ENCODE results near the gene RASAL1. TPM values are rescaled to one million over a fixed set of nuclear protein-coding genes. Genes with fewer than 3 reads are reported as not detected.

Gene RASAL1
- total RNA-seq, 1 donor from 2014 or later = 0.34 TPM

DNA sequence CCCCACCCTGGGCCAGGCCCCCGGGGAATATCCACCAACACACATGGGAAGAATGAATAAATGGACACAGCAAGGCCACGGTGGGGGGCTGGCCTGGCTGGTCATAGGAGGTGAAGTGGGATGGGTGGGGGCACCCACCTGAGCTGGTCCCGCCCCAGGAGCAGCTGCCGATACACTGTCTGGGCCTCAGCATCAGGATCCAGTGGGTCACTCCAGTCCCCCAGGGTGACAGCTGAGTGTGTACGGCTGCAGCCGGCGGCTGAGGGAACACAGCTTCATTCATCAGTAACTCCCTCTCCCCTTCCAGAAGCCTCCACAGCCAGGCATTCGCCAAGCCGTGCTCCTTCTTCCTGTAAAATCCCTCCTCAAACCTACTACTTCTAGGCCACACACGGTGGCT, 33.8 kb downstream of the RASAL1 start:
- no peak overlapping the region for H3K27ac Mint-ChIP-seq
- no peaks in the 10 kb centered on the region for H3K4me1 Mint-ChIP-seq (ENCODE audit: low read depth)
- H3K4me3 Mint-ChIP-seq = no peak overlapping the region

GRCh38 chr12:113099764-113100163, 35.8 kb downstream of the RASAL1 start:
- Mint-ChIP-seq H3K9me3 (no peaks in the 10 kb centered on the region), H3K27me3 (ENCODE audit: insufficient read depth) (peaks cover 1% of the 10 kb centered on the region)

More for the DNA sequence above, 33.8 kb downstream of the RASAL1 start:
- intact Hi-C loops (cut with micrococcal nuclease) = no loop called here
- no peak for DNase-seq (ENCODE audit: low spot score)
- H3K9me3 Mint-ChIP-seq = no peaks in the 10 kb centered on the region
- peaks cover 4% of the 10 kb centered on the region for H3K27me3 Mint-ChIP-seq (ENCODE audit: insufficient read depth)
- H3K36me3 Mint-ChIP-seq (ENCODE audit: low read depth) = no peaks in the 10 kb centered on the region

DNA sequence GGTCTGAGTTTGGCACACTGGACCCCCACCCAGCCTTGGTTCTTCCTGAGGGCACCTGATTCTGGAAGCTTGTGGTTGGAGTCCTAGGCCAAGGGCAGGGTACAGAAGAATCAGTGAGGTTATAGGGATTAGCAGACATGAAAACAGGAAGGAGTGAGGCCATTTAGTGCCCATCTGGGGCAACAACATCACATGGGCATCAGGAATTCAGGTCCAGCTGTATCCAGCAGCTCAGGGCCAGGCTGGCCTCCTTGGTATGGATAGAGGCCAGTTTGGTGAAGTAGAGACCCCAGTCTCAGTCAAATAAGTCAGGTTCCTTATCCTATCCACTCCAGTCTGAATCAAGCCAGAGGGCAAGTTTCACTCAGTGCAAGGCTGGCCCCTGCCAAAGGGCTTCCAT, 36.2 kb downstream of the RASAL1 start:
- no peaks in the 10 kb centered on the region for H3K4me1 Mint-ChIP-seq (ENCODE audit: low read depth)
- H3K27me3 Mint-ChIP-seq (ENCODE audit: insufficient read depth) = no peaks in the 10 kb centered on the region
- no peak overlapping the region for H3K4me3 Mint-ChIP-seq
- H3K27ac Mint-ChIP-seq = no peak overlapping the region
- no peaks in the 10 kb centered on the region for H3K9me3 Mint-ChIP-seq
- H3K36me3 Mint-ChIP-seq (ENCODE audit: low read depth) = no peaks in the 10 kb centered on the region
- intact Hi-C loops (cut with micrococcal nuclease) = loop anchor here (5.0 kb wide), 1 partner anchor 53 kb away; no protein-coding TSS in a partner anchor
- no peak for DNase-seq (ENCODE audit: low spot score)

More at GRCh38 chr12:113099764-113100163, 35.8 kb downstream of the RASAL1 start:
- Mint-ChIP-seq H3K4me1 (ENCODE audit: low read depth) (no peaks in the 10 kb centered on the region), H3K36me3 (ENCODE audit: low read depth) (no peaks in the 10 kb centered on the region), H3K27ac (no peak overlapping the region), H3K4me3 (no peak overlapping the region)
- no peak for DNase-seq (ENCODE audit: low spot score)
- intact Hi-C loops (cut with micrococcal nuclease) = loop anchor here (5.0 kb wide), 1 partner anchor 53 kb away; no protein-coding TSS in a partner anchor

DNA sequence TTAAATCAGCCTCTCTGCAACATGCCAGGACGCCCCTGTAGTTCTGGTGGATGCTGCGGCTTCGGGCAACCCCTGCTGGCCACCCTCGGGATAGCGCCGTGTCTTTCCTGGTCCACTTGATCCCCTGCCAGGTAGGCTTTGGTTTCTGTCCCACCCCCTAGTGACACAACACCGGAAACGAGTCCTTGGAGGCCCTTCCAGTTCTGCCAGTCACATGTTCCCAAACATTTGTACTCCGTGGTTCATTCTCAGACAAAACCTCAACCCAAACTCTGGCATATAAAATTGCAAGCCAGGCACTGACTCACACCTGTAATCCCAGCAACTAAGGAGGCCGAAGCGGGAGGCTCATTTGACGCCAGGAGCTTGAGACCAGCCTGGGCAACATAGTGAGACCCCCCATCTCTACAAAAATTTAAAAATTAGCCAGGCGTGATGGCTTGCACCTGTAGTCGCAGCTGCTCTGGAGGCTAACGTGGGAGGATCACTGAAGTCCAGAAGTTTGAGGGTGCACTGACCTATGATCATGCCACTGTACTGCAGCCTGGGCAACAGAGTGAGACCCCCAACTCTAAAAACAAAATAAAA, 37.0 kb downstream of the RASAL1 start:
- H3K27ac Mint-ChIP-seq = no peak overlapping the region

DNA sequence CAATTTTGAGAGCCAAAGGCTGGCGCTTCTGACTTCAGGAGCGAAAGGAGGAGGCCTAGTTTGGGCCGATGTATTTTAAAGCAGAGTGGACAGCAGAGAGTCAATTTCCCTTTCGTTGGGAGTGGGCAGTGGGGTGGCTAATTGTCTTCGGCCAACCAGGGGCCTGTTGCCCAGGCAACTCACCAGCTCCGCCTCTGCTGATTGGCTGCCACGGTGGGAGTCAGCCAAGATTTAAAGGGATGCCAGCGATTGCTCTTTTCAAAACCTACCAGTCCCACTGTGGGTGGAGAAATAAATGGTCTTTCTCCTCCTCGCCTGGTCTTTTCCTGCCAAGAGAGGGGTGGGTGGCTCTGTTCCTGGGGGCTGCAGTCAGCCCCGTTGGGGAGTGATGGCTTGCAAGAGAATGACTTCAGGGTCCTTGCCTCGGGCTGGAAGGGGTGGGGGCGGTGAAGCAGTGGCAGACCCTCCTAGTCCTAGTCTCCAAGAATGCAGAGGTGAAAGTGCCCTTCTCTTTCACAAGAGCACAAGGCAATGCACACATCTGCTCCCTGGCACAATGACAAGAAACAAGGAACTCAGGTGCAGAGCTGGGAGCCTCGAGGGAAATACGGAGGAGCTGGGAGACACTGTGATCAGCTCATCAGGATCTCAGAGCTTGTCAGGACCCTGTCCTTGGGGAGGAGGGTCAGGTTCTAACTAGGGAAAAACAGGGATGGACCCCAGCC, 37.7 kb downstream of the RASAL1 start:
- H3K27me3 Mint-ChIP-seq (ENCODE audit: insufficient read depth) = no peaks in the 10 kb centered on the region
- intact Hi-C loops (cut with micrococcal nuclease) = loop anchor here (1.0 to 5.0 kb wide), 2 partner anchors 50 to 54 kb away; no protein-coding TSS in a partner anchor
- no peaks in the 10 kb centered on the region for H3K4me1 Mint-ChIP-seq (ENCODE audit: low read depth)
- H3K36me3 Mint-ChIP-seq (ENCODE audit: low read depth) = no peaks in the 10 kb centered on the region
- no peak overlapping the region for H3K27ac Mint-ChIP-seq
- no peak for DNase-seq (ENCODE audit: low spot score)
- H3K4me3 Mint-ChIP-seq = no peak overlapping the region
- no peaks in the 10 kb centered on the region for H3K9me3 Mint-ChIP-seq

More for the DNA sequence above, 37.0 kb downstream of the RASAL1 start:
- no peaks in the 10 kb centered on the region for H3K4me1 Mint-ChIP-seq (ENCODE audit: low read depth)
- H3K27me3 Mint-ChIP-seq (ENCODE audit: insufficient read depth) = no peaks in the 10 kb centered on the region
- H3K4me3 Mint-ChIP-seq = no peak overlapping the region
- no peaks in the 10 kb centered on the region for H3K9me3 Mint-ChIP-seq
- H3K36me3 Mint-ChIP-seq (ENCODE audit: low read depth) = no peaks in the 10 kb centered on the region
- peak; percentile 24 for DNase-seq (ENCODE audit: low spot score)
- intact Hi-C loops (cut with micrococcal nuclease) = loop anchor here (1.0 to 5.0 kb wide), 2 partner anchors 50 to 54 kb away; no protein-coding TSS in a partner anchor

GRCh38 chr12:113096675-113097461, 38.7 kb downstream of the RASAL1 start:
- Mint-ChIP-seq H3K4me1 (ENCODE audit: low read depth) (no peaks in the 10 kb centered on the region), H3K27me3 (ENCODE audit: insufficient read depth) (no peaks in the 10 kb centered on the region), H3K36me3 (ENCODE audit: low read depth) (no peaks in the 10 kb centered on the region), H3K27ac (no peak overlapping the region), H3K4me3 (no peak overlapping the region), H3K9me3 (no peaks in the 10 kb centered on the region)
- intact Hi-C loops (cut with micrococcal nuclease) = loop anchor here (5.0 kb wide), 1 partner anchor 55 kb away; no protein-coding TSS in a partner anchor
- no peak for DNase-seq (ENCODE audit: low spot score)

DNA sequence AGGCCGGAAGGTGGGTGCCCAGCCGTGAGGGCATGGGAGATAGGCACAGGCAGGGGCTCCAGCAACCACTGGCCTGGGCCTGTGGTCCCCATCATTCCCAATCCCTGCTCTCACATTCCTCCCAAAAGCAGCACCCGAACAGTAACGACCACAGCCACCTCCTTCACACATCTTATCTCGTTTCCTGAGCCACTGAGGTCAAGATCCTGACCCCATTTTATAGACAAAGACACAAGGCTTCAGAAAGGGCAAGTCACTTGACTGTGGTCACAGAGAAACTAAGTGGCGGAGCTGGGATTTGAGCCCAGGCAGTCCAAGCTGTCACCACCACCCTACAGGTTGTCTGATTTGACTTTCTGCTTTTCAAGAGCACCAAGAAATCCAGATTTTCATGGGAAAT, 40.2 kb downstream of the RASAL1 start:
- Mint-ChIP-seq H3K4me1 (ENCODE audit: low read depth) (no peaks in the 10 kb centered on the region), H3K9me3 (no peaks in the 10 kb centered on the region), H3K27me3 (ENCODE audit: insufficient read depth) (no peaks in the 10 kb centered on the region), H3K36me3 (ENCODE audit: low read depth) (no peaks in the 10 kb centered on the region), H3K4me3 (no peak overlapping the region), H3K27ac (no peak overlapping the region)
- intact Hi-C loops (cut with micrococcal nuclease) = loop anchor here (5.0 kb wide), 1 partner anchor 57 kb away; no protein-coding TSS in a partner anchor
- no peak for DNase-seq (ENCODE audit: low spot score)

DNA sequence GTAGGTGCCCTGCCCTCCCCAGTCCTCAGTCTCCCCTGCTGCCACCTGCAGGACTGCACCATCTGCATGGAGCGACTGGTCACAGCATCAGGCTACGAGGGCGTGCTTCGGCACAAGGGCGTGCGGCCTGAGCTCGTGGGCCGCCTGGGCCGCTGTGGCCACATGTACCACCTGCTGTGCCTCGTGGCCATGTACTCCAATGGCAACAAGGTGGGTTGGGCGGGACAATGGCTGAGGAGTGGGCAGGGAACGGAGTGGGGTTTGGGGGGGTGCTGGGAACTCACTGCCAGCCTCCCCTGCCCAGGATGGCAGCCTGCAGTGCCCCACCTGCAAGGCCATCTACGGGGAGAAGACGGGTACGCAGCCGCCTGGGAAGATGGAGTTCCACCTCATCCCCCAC, 40.8 kb downstream of the RASAL1 start:
- Mint-ChIP-seq H3K9me3 (no peaks in the 10 kb centered on the region), H3K36me3 (ENCODE audit: low read depth) (no peaks in the 10 kb centered on the region), H3K4me3 (no peak overlapping the region), H3K27ac (no peak overlapping the region), H3K27me3 (ENCODE audit: insufficient read depth) (no peaks in the 10 kb centered on the region), H3K4me1 (ENCODE audit: low read depth) (peaks cover 4% of the 10 kb centered on the region)
- intact Hi-C loops (cut with micrococcal nuclease) = loop anchor here (5.0 kb wide), 1 partner anchor 58 kb away; no protein-coding TSS in a partner anchor
- no peak for DNase-seq (ENCODE audit: low spot score)

DNA sequence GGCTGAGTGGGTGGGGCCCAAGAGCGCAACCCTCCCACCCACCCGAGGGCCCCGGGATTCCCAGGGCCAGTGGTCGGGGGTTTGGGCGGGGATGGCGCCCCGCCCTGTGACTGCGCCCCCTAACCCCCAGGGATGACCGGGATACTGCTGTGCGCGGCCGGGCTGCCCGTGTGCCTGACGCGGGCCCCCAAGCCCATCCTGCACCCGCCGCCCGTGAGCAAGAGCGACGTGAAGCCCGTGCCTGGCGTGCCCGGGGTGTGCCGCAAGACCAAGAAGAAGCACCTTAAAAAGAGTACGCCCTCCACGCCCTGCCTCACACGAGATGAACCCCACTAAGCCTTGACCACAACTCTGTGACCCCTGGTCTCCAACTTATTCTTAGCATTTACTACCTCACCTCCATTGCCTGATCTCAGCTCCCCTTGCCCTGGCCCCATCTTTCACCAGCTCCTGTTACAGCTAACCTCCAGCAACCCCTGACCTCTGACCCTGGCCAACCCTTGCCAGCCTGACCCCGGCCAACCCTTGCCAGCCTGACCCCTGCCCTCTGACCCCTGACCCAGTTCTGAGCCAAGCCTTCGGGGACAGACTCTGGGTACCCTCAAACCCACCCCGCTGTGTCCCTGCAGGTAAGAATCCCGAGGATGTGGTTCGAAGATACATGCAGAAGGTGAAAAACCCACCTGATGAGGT, 42.0 kb downstream of the RASAL1 start:
- Mint-ChIP-seq H3K27ac (no peak overlapping the region), H3K36me3 (ENCODE audit: low read depth) (no peaks in the 10 kb centered on the region), H3K9me3 (no peaks in the 10 kb centered on the region), H3K4me3 (no peak overlapping the region), H3K27me3 (ENCODE audit: insufficient read depth) (no peaks in the 10 kb centered on the region), H3K4me1 (ENCODE audit: low read depth) (peaks cover 11% of the 10 kb centered on the region)
- no peak for DNase-seq (ENCODE audit: low spot score)
- intact Hi-C loops (cut with micrococcal nuclease) = no loop called here

GRCh38 chr12:113092607-113093408, 42.8 kb downstream of the RASAL1 start:
- Mint-ChIP-seq H3K27ac (no peak overlapping the region), H3K27me3 (ENCODE audit: insufficient read depth) (no peaks in the 10 kb centered on the region), H3K4me1 (ENCODE audit: low read depth) (peaks cover 11% of the 10 kb centered on the region), H3K9me3 (no peaks in the 10 kb centered on the region), H3K36me3 (ENCODE audit: low read depth) (no peaks in the 10 kb centered on the region), H3K4me3 (no peak overlapping the region)
- intact Hi-C loops (cut with micrococcal nuclease) = no loop called here
- no peak for DNase-seq (ENCODE audit: low spot score)

GRCh38 chr12:113091506-113091905, 44.1 kb downstream of the RASAL1 start:
- Mint-ChIP-seq H3K36me3 (ENCODE audit: low read depth) (no peaks in the 10 kb centered on the region), H3K27me3 (ENCODE audit: insufficient read depth) (no peaks in the 10 kb centered on the region), H3K4me3 (no peak overlapping the region), H3K4me1 (ENCODE audit: low read depth) (peaks cover 12% of the 10 kb centered on the region), H3K27ac (no peak overlapping the region), H3K9me3 (no peaks in the 10 kb centered on the region)
- no peak for DNase-seq (ENCODE audit: low spot score)
- intact Hi-C loops (cut with micrococcal nuclease) = no loop called here

GRCh38 chr12:113090740-113091139, 44.8 kb downstream of the RASAL1 start:
- intact Hi-C loops (cut with micrococcal nuclease) = no loop called here
- no peak for DNase-seq (ENCODE audit: low spot score)
- H3K4me3 Mint-ChIP-seq = no peak overlapping the region

More at GRCh38 chr12:113090740-113091139, 44.8 kb downstream of the RASAL1 start:
- Mint-ChIP-seq H3K27ac (no peak overlapping the region), H3K36me3 (ENCODE audit: low read depth) (no peaks in the 10 kb centered on the region), H3K9me3 (no peaks in the 10 kb centered on the region), H3K27me3 (ENCODE audit: insufficient read depth) (no peaks in the 10 kb centered on the region), H3K4me1 (ENCODE audit: low read depth) (peaks cover 17% of the 10 kb centered on the region)
